ENCODE measurements around the gene SCARB1. TPM values are rescaled to one million over a fixed set of nuclear protein-coding genes. Genes with fewer than 3 reads are reported as not detected.

Gene SCARB1
- total RNA-seq, 1 donor from 2014 or later = 4.3 TPM

- H3K79me2 ChIP-seq (ENCODE audit: low read depth) = peaks cover 45% of the 10 kb centered on the region
- H4K20me1 ChIP-seq (ENCODE audit: low read depth) = peaks cover 59% of the 10 kb centered on the region
- peaks cover 61% of the 10 kb centered on the region for H3F3A ChIP-seq (ENCODE audit: low read depth)
- H3K4me1 ChIP-seq = peaks cover 7% of the 10 kb centered on the region
- H3K36me3 ChIP-seq = no peaks in the 10 kb centered on the region
- no peak overlapping the region for H3K27ac ChIP-seq
- Mint-ChIP-seq H3K9me3 (peaks cover 6% of the 10 kb centered on the region), H3K27ac (no peak overlapping the region), H3K4me3 (peak overlapping the region; percentile 12), H3K27me3 (ENCODE audit: insufficient read depth, low read depth) (peaks cover 28% of the 10 kb centered on the region), H3K4me1 (peaks cover 50% of the 10 kb centered on the region), H3K36me3 (peaks cover 32% of the 10 kb centered on the region)
- H3K4me2 ChIP-seq = peak overlapping the region; percentile 49
- H3K4me3 ChIP-seq = no peak overlapping the region
- no peak for TF ChIP-seq CTCF (IDR thresholded peaks at IDR 0.05)
- TF ChIP-seq EZH2phosphoT487 (IDR thresholded peaks at IDR 0.05) = no peak
- TF ChIP-seq EZH2 (IDR thresholded peaks at IDR 0.05) = no peak
- no peaks in the 10 kb centered on the region for H3K9me3 ChIP-seq (ENCODE audit: low read depth)
- DNase-seq (ENCODE audit: low spot score) = peak; percentile 11
- no peaks in the 10 kb centered on the region for H3K27me3 ChIP-seq
- no peak overlapping the region for H3K9ac ChIP-seq
- H2AFZ ChIP-seq (replicated peaks) = no peak overlapping the region
These were observed 47.2 kb upstream of the SCARB1 start for GRCh38 chr12:124910561-124911478.

- H3K27ac Mint-ChIP-seq = no peak overlapping the region
- H3K4me3 Mint-ChIP-seq = no peak overlapping the region
- Histone ChIP-seq H3K27me3 (no peaks in the 10 kb centered on the region), H3F3A (ENCODE audit: low read depth) (peaks cover 57% of the 10 kb centered on the region), H3K27ac (no peak overlapping the region), H3K9me3 (ENCODE audit: low read depth) (no peaks in the 10 kb centered on the region), H3K4me1 (no peaks in the 10 kb centered on the region), H3K4me2 (no peak overlapping the region), H4K20me1 (ENCODE audit: low read depth) (peaks cover 59% of the 10 kb centered on the region), H3K36me3 (no peaks in the 10 kb centered on the region), H3K9ac (no peak overlapping the region), H2AFZ (replicated peaks) (no peak overlapping the region), H3K79me2 (ENCODE audit: low read depth) (peaks cover 37% of the 10 kb centered on the region), H3K4me3 (no peak overlapping the region)
- no peak for DNase-seq (ENCODE audit: low spot score)
- H3K36me3 Mint-ChIP-seq = peaks cover 32% of the 10 kb centered on the region
- H3K9me3 Mint-ChIP-seq = peaks cover 7% of the 10 kb centered on the region
- peaks cover 26% of the 10 kb centered on the region for H3K27me3 Mint-ChIP-seq (ENCODE audit: insufficient read depth, low read depth)
- H3K4me1 Mint-ChIP-seq = peaks cover 45% of the 10 kb centered on the region
- no peak for TF ChIP-seq CTCF (IDR thresholded peaks at IDR 0.05)
- TF ChIP-seq EZH2phosphoT487 (IDR thresholded peaks at IDR 0.05) = no peak
- TF ChIP-seq EZH2 (IDR thresholded peaks at IDR 0.05) = no peak
These were observed 46.3 kb upstream of the SCARB1 start for GRCh38 chr12:124909831-124910560.

- peaks cover 15% of the 10 kb centered on the region for H3K79me2 ChIP-seq (ENCODE audit: low read depth)
- H2AFZ ChIP-seq (replicated peaks) = no peak overlapping the region
- no peak overlapping the region for H3K27ac ChIP-seq
- H3K4me3 Mint-ChIP-seq = no peak overlapping the region
- peaks cover 36% of the 10 kb centered on the region for H4K20me1 ChIP-seq (ENCODE audit: low read depth)
- H3K9me3 ChIP-seq (ENCODE audit: low read depth) = no peaks in the 10 kb centered on the region
- H3K27me3 ChIP-seq = no peaks in the 10 kb centered on the region
- H3K9me3 Mint-ChIP-seq = peaks cover 2% of the 10 kb centered on the region
- no peaks in the 10 kb centered on the region for H3K4me1 ChIP-seq
- H3F3A ChIP-seq (ENCODE audit: low read depth) = peaks cover 48% of the 10 kb centered on the region
- no peak overlapping the region for H3K27ac Mint-ChIP-seq
- H3K27me3 Mint-ChIP-seq (ENCODE audit: insufficient read depth, low read depth) = peaks cover 12% of the 10 kb centered on the region
- H3K4me1 Mint-ChIP-seq = peaks cover 35% of the 10 kb centered on the region
- TF ChIP-seq EZH2phosphoT487 (IDR thresholded peaks at IDR 0.05) = no peak
- TF ChIP-seq CTCF (IDR thresholded peaks at IDR 0.05) = peak; percentile 99
- DNase-seq (ENCODE audit: low spot score) = peak; percentile 90
- H3K9ac ChIP-seq = no peak overlapping the region
- H3K36me3 Mint-ChIP-seq = peaks cover 10% of the 10 kb centered on the region
- H3K4me3 ChIP-seq = no peak overlapping the region
- H3K4me2 ChIP-seq = no peak overlapping the region
- no peaks in the 10 kb centered on the region for H3K36me3 ChIP-seq
These were observed 43.1 kb upstream of the SCARB1 start for GRCh38 chr12:124906606-124907261.

All from neural progenitor cell (in vitro differentiated cells).